Mesenchymal stem cell (in vitro differentiated cells and primary cell): ENCODE data around the gene PTCRA.
"Not testable (repeated sequence)": the region's sequence is repeated elsewhere in the genome, so short reads cannot be mapped to it uniquely, and the experiment has no call there.

ENCODE experiments used
- DNase-seq: peaks from one replicate; pipeline ENCODE4 v3.0.0-alpha.2; 2013
- H2AFZ ChIP-seq: one replicate; pipeline ENCODE4 v1.6.1; 2013; ENCODE audit warnings: low read depth, mild to moderate bottlenecking, control low read depth, inconsistent platforms, low read length, moderate library complexity
- H2AK5ac ChIP-seq: 2 replicates; pipeline ENCODE4 v1.6.1; 2013; ENCODE audit warnings: low read length, moderate library complexity, mild to moderate bottlenecking, inconsistent platforms; ENCODE audit not compliant: severe bottlenecking
- H2BK120ac ChIP-seq: one replicate; pipeline ENCODE4 v1.6.1; 2013; ENCODE audit warnings: low read depth, mild to moderate bottlenecking, inconsistent platforms, low read length, moderate library complexity
- H2BK12ac ChIP-seq, 2 experiments: one replicate each; pipeline ENCODE4 v1.6.1; 2013; ENCODE audit warnings: inconsistent platforms in 2 of 2, low read length in 2 of 2, mild to moderate bottlenecking in 2 of 2, moderate library complexity in 2 of 2, control low read depth in 1 of 2
- H2BK15ac ChIP-seq: one replicate; pipeline ENCODE4 v1.6.1; 2013; ENCODE audit warnings: mild to moderate bottlenecking, low read depth, inconsistent platforms; ENCODE audit not compliant: poor library complexity, severe bottlenecking
- H2BK5ac ChIP-seq: 2 replicates; pipeline ENCODE4 v1.6.1; 2013; ENCODE audit warnings: low read depth, mild to moderate bottlenecking, low read length, control low read depth, inconsistent platforms; ENCODE audit not compliant: poor library complexity, severe bottlenecking
- H3K14ac ChIP-seq, 2 experiments: one replicate each; pipeline ENCODE4 v1.6.1; 2013; ENCODE audit warnings: inconsistent platforms in 2 of 2, low read length in 2 of 2, control low read depth in 1 of 2, mild to moderate bottlenecking in 1 of 2, moderate library complexity in 1 of 2
- H3K18ac ChIP-seq, 2 experiments: one replicate each; pipeline ENCODE4 v1.6.1; 2013; ENCODE audit warnings: inconsistent platforms in 2 of 2, low read length in 2 of 2, control low read depth in 1 of 2, low read depth in 1 of 2, mild to moderate bottlenecking in 1 of 2
- H3K23ac ChIP-seq, 2 experiments: one replicate each; pipeline ENCODE4 v1.6.1; 2013; ENCODE audit warnings: inconsistent platforms in 2 of 2, low read length in 2 of 2, mild to moderate bottlenecking in 2 of 2, moderate library complexity in 2 of 2, control low read depth in 1 of 2
- H3K27ac ChIP-seq: 2 replicates; pipeline ENCODE4 v1.5.1; 2013; ENCODE audit warnings: mild to moderate bottlenecking, moderate library complexity, low read length, control low read depth, inconsistent platforms; ENCODE audit not compliant: poor library complexity, severe bottlenecking
- H3K27me3 ChIP-seq, 2 experiments: 2 replicates each; pipeline versions ENCODE4 v1.6.1 to v1.7.0; 2013; ENCODE audit warnings: low read length in 2 of 2, mild to moderate bottlenecking in 2 of 2, moderate library complexity in 2 of 2, control low read depth in 1 of 2, inconsistent platforms in 1 of 2; ENCODE audit not compliant: control insufficient read depth in 1 of 2, insufficient read depth in 1 of 2
- H3K36me3 ChIP-seq, 2 experiments: 2 replicates each; pipeline versions ENCODE4 v1.6.1 to v1.7.0; 2013; ENCODE audit warnings: low read length in 2 of 2, control low read depth in 1 of 2, inconsistent platforms in 1 of 2, low read depth in 1 of 2, mild to moderate bottlenecking in 1 of 2; ENCODE audit not compliant: insufficient read depth in 2 of 2, control insufficient read depth in 1 of 2
- H3K4ac ChIP-seq, 2 experiments: one replicate each; pipeline ENCODE4 v1.6.1; 2013; ENCODE audit warnings: inconsistent platforms in 2 of 2, low read length in 2 of 2, mild to moderate bottlenecking in 2 of 2, moderate library complexity in 2 of 2, control low read depth in 1 of 2, low read depth in 1 of 2
- H3K4me1 ChIP-seq: 2 replicates; pipeline ENCODE4 v1.6.1; 2013; ENCODE audit warnings: low read depth, low read length, control low read depth; ENCODE audit not compliant: control insufficient read depth, insufficient read depth
- H3K4me2 ChIP-seq: 2 replicates; pipeline ENCODE4 v1.6.1; 2013; ENCODE audit warnings: low read length, mild to moderate bottlenecking, inconsistent platforms; ENCODE audit not compliant: poor library complexity, severe bottlenecking
- H3K4me3 ChIP-seq, 2 experiments: 2 replicates each; pipeline versions ENCODE4 v1.5.1 to v1.7.0; 2013; ENCODE audit warnings: low read length in 2 of 2, mild to moderate bottlenecking in 2 of 2, control low read depth in 1 of 2, low read depth in 1 of 2; ENCODE audit not compliant: insufficient read depth in 1 of 2
- H3K79me1 ChIP-seq: replicated peaks from 2 replicates; pipeline ENCODE4 v1.6.1; 2013; ENCODE audit warnings: mild to moderate bottlenecking, control low read depth, low read length, inconsistent platforms; ENCODE audit not compliant: poor library complexity, severe bottlenecking
- H3K9ac ChIP-seq: 2 replicates; pipeline ENCODE4 v1.7.0; 2013; ENCODE audit warnings: mild to moderate bottlenecking, low read length, moderate library complexity
- H3K9me3 ChIP-seq: 2 replicates; pipeline ENCODE4 v1.7.0; 2013; ENCODE audit warnings: mild to moderate bottlenecking, low read length; ENCODE audit not compliant: control insufficient read depth
- H4K8ac ChIP-seq: one replicate; pipeline ENCODE4 v1.6.1; 2013; ENCODE audit warnings: inconsistent platforms, mild to moderate bottlenecking, low read length, moderate library complexity
- H4K91ac ChIP-seq: one replicate; pipeline ENCODE4 v1.6.1; 2013; ENCODE audit warnings: mild to moderate bottlenecking, low read length, inconsistent platforms
- whole genome bisulfite sequencing: methylation state at CpG from one replicate; pipeline ENCODE4 v1.1.7; 2013; ENCODE audit warnings: mixed read lengths; 5-methylcytosine and 5-hydroxymethylcytosine counted together

Gene PTCRA

DNA sequence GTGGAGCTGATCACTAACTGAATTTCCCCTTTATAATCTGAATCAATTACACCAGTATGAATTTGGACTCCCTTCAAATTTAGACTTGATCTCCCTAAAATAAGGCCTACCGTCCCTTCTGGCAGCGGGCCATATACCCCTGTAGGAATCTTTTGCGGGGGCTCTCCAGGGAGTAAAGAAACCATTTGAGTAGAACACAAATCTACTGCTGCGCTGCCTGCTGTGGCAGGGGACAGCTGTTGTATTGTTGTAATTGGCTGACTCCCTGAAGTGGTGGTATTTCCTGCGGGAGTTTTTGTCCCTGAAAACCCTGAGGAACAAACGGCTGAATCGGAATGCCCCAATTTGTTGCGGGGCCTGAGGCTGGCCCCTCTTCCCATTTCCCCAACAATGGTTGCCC lies 16.0 kb upstream of the PTCRA start:
- no peak overlapping the region for H3K14ac ChIP-seq
- H2AK5ac ChIP-seq = no peak overlapping the region
- no peak overlapping the region for H3K4me3 ChIP-seq
- H2BK12ac ChIP-seq = no peak overlapping the region
- H2BK5ac ChIP-seq = no peak overlapping the region
- H3K36me3 ChIP-seq = no peaks in the 10 kb centered on the region
- no peaks in the 10 kb centered on the region for H3K27me3 ChIP-seq
- no peak overlapping the region for H2BK120ac ChIP-seq
- H3K27ac ChIP-seq = no peak overlapping the region
- no peak overlapping the region for H2AFZ ChIP-seq
- H4K8ac ChIP-seq = no peak overlapping the region
- DNase-seq = no peak
- no peaks in the 10 kb centered on the region for H3K79me1 ChIP-seq
- H3K23ac ChIP-seq = no peak overlapping the region
- WGBS = 65% methylated on average over 8 of the region's 8 CpGs
- H3K4ac ChIP-seq = no peak overlapping the region
- peaks cover 3% of the 10 kb centered on the region for H3K4me1 ChIP-seq
- H3K9ac ChIP-seq = no peak overlapping the region
- no peak overlapping the region for H4K91ac ChIP-seq
- no peak overlapping the region for H3K18ac ChIP-seq
- no peaks in the 10 kb centered on the region for H3K9me3 ChIP-seq
- H2BK15ac ChIP-seq = no peak overlapping the region
- H3K4me2 ChIP-seq = no peak overlapping the region

DNA sequence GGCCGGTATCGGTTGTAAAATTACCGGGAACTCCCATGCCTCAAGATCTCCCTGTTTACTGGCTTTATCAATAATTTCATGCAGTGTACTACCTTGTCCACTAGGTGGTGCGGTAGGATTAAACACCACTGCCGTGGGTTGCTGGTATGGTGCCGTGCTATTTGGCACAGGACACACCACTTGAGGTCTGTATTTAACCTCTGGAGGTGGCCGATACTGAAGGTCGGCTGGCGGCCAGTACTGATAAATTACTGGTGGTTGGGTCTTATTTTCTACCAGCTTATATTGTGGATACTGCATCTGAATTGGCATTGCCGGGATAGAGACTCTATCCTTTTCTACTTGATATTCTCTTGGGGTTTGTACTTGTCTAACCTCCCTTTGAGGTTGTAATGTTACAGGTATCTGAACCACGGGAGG lies 14.3 kb upstream of the PTCRA start:
- Histone ChIP-seq H3K4ac (no peak overlapping the region), H3K23ac (no peak overlapping the region), H2AFZ (no peak overlapping the region), H3K4me3 (peak overlapping the region in 1 of 2 experiments; percentile 51), H4K91ac (no peak overlapping the region), H2BK5ac (no peak overlapping the region), H3K18ac (no peak overlapping the region), H3K9me3 (no peaks in the 10 kb centered on the region), H3K4me2 (no peak overlapping the region), H3K4me1 (peaks cover 3% of the 10 kb centered on the region), H2BK12ac (no peak overlapping the region), H2BK15ac (no peak overlapping the region), H3K27ac (no peak overlapping the region), H3K14ac (no peak overlapping the region), H2BK120ac (no peak overlapping the region), H3K79me1 (no peaks in the 10 kb centered on the region), H3K36me3 (no peaks in the 10 kb centered on the region), H3K27me3 (no peaks in the 10 kb centered on the region), H3K9ac (peak overlapping the region; percentile 57), H2AK5ac (no peak overlapping the region), H4K8ac (no peak overlapping the region)
- 2% methylated on average over 9 of the region's 11 CpGs for WGBS
- peak; percentile 87 for DNase-seq

GRCh38 chr6:42902429-42903263 lies 13.2 kb upstream of the PTCRA start:
- not testable (repeated sequence) for H3K9me3 ChIP-seq, H3K79me1 ChIP-seq, H3K23ac ChIP-seq, H3K4me3 ChIP-seq, H2BK12ac ChIP-seq, H3K18ac ChIP-seq, DNase-seq, H2AK5ac ChIP-seq, H4K8ac ChIP-seq, H3K4me2 ChIP-seq, H3K9ac ChIP-seq, H3K4ac ChIP-seq, H3K4me1 ChIP-seq, H2BK15ac ChIP-seq, H3K14ac ChIP-seq, H2BK5ac ChIP-seq, H2AFZ ChIP-seq, H2BK120ac ChIP-seq, H3K36me3 ChIP-seq, H3K27ac ChIP-seq, H3K27me3 ChIP-seq, H4K91ac ChIP-seq
- 90% methylated on average over 22 of the region's 22 CpGs for WGBS

DNA sequence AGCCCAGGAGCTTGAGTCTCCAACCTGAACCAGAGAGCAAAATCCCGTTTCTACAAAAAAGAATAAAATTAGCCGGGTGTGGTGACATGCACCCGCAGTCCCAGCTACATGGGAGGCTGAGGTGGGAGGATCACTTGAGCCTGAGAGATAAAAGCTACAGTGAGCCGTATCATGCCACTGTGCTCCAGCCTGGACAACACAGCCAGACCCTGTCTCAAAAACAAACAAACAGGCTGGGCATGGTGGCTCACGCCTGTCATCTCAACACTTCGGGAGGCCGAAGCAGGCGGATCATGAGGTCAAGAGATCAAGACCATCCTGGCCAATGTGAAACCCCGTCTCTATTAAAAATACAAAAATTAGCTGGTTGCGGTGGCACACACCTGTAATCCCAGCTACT lies 11.4 kb upstream of the PTCRA start:
- Histone ChIP-seq H3K4me3 (no peak overlapping the region), H3K79me1 (no peaks in the 10 kb centered on the region), H3K4me1 (peaks cover 3% of the 10 kb centered on the region), H3K18ac (no peak overlapping the region), H3K4ac (no peak overlapping the region), H3K9me3 (no peaks in the 10 kb centered on the region), H4K91ac (no peak overlapping the region), H4K8ac (no peak overlapping the region), H3K4me2 (no peak overlapping the region), H3K9ac (no peak overlapping the region), H2BK15ac (no peak overlapping the region), H2AK5ac (no peak overlapping the region), H2BK120ac (no peak overlapping the region), H3K23ac (no peak overlapping the region), H2BK5ac (no peak overlapping the region), H2BK12ac (peak overlapping the region in 1 of 2 experiments; percentile 55), H3K27ac (no peak overlapping the region), H3K14ac (peak overlapping the region in 1 of 2 experiments; percentile 62), H2AFZ (no peak overlapping the region), H3K36me3 (no peaks in the 10 kb centered on the region), H3K27me3 (peaks cover 0 to 8% of the 10 kb centered on the region in 2 experiments)
- no peak for DNase-seq
- WGBS = 98% methylated on average over 9 of the region's 10 CpGs
